Femur (tissue), 1 donor: ENCODE results near the gene SUMO1.

ENCODE experiments used
- DNase-seq: peaks from one replicate; pipeline ENCODE4 v3.0.0-alpha.2; 2017

SUMO1 gene

GRCh38 chr2:202196727-202197126 is 41.7 kb downstream of the SUMO1 start:
- DNase-seq, result no peak

GRCh38 chr2:202194418-202194817 is 44.0 kb downstream of the SUMO1 start:
- no peak for DNase-seq

- no peak for DNase-seq
Measured at GRCh38 chr2:202193881-202194353, 44.5 kb downstream of the SUMO1 start.

DNA sequence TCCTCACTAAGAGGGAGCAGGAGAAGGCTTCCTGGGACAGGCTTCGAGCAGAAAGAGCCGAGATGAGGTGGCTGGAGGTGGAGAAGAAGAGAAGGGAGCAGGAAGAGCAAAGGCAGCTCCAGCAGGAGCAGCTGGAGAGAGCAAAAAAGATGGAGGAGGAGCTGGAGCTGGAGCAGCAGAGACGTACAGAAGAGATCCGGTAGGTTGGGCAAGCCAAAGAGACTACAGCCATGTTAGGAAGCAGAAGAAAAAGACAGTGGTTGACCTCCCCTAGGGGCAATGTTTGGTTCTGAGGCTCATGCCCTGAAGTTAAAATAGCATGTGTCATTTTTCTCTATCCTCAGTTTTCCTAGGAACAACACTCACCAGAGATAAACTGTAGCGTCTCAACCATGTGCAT is 45.1 kb downstream of the SUMO1 start:
- DNase-seq, result no peak

GRCh38 chr2:202187570-202187969 is 50.8 kb downstream of the SUMO1 start:
- no peak for DNase-seq

DNA sequence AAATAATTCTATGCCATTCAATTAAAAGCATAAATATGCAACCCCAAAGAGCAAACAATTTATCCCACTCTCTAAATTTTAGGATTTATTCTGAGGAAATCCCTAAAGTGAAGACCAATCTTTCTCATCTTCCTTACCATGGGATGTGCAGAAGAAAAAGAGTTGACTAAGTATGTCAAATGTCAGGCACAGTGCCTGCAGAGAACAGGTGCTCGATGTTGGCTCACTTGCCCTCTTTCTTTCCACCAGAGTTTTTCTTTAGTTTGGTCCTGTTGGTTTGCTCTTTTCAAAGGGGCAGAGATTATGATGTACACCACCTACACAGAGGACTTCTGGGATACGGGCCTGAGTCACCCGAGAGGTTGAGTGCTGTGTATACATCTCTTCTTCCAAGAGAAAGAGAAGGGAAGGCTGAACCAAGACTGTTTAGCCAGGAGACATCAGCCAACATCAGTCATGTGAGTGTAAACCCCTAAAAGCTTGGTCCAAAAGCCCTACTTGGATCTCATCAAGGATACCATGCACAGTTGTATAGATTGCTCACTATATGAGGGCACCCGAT is 51.7 kb downstream of the SUMO1 start:
- DNase-seq, result no peak

DNA sequence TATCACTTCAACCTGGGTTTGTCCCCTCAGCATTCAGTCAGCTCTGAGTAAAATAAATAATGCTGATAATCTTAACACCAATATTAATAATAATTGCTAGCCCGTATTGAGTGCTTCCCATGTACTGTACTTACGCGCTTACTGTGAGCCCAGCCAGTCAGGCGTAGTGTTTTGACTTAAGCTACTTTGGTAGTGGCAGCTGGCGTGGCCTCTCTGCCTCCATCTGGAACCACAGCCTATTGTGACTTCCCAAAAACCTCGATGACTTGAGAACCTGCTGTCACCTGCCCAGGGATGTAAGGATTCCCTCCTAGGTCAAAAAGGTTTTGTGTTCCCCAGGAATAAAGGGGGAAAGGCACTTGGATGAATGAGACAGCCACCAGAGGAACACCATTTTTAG is 53.2 kb downstream of the SUMO1 start:
- no peak for DNase-seq

- no peak for DNase-seq
Measured at GRCh38 chr2:202184557-202184956, 53.8 kb downstream of the SUMO1 start.

GRCh38 chr2:202178346-202178958 is 59.9 kb downstream of the SUMO1 start:
- peak; percentile 53 for DNase-seq

DNA sequence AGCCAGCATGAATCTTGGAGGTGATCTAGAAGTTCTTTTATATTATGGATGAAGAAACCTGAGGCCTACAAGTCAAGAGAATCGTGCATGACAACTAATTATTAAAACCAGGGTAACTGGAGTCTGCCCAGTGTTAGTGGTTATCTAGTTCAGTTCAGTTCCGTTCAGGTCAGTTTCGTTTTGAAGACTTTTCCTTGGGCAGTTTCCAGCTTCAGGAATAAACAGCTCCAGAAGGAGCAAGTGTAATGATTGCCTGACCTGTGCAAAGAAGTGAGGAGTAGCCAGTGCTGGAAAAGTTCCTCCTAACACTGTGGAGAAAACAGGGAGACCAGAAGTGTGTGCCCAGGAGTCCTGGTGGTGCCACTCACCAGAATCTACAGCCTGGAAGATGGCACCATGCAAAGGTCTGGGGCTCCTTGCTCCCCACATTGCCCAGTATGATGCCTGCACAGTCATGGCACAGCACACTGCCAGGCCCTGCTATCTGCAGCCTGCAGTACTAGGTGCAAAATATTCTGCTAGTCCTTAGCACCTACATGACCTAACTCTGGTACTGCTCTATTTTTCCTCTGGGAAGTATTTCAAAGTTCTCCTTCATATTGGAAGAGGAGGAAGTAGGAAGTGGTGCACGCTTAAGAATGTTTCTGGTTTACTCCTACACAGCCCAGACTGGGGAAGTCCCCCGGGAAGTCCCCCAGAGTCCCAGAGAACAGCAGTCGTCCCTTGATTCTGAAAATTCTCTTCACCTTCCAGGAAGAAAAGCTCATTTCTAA is 65.8 kb downstream of the SUMO1 start:
- DNase-seq, result no peak

GRCh38 chr2:202171241-202171825 is 67.1 kb downstream of the SUMO1 start:
- peak; percentile 28 for DNase-seq

DNA sequence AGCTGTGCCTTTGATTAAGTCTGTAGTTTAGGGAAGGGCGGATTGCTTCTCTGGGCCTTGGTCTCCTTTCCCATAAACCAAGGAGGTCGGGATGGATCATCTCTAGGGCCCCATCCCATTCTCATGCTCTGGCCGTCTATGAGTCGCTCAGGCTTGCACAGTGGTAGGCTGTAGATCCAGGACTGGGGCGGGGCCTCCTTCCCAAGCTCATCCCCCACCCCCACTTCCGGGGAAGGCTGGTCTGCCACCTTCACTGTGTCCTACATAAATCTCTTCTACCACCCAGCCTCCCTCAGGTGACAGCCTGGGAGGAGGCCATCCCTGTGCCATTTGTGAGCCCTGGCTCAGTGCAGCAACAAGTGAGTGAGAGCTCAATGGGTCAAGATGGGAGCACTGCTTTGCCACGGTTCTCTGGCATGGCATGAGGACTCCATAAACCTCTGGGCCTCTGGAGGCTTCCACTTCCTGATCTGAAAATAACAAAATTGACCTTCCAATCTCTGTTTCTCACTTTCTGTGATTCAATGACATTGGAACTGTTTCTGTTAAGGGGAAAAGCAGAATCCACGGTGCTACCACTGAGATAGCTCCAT is 68.5 kb downstream of the SUMO1 start:
- no peak for DNase-seq

- no peak for DNase-seq
Measured at GRCh38 chr2:202169131-202169530, 69.3 kb downstream of the SUMO1 start.

GRCh38 chr2:202165945-202166344 is 72.5 kb downstream of the SUMO1 start:
- DNase-seq, result no peak

DNA sequence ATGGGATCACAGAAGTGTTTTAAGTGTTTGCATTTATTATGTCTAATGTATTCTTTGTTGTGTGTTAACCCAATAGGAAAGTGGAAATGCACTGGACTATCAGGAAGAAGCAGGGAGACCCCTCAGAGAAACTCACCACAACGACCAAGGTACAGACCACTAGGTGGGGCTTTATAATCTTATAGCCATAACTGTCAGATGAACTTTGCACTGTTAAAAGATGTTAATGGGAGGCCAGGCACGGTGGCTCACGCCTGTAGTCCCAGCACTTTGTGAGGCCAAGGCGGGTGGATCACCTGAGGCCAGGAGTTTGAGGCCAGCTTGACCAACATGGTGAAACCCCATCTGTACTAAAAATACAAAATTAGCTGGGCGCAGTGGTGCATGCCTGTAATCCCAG is 73.2 kb downstream of the SUMO1 start:
- no peak for DNase-seq

GRCh38 chr2:202164411-202164810 is 74.0 kb downstream of the SUMO1 start:
- no peak for DNase-seq

DNA sequence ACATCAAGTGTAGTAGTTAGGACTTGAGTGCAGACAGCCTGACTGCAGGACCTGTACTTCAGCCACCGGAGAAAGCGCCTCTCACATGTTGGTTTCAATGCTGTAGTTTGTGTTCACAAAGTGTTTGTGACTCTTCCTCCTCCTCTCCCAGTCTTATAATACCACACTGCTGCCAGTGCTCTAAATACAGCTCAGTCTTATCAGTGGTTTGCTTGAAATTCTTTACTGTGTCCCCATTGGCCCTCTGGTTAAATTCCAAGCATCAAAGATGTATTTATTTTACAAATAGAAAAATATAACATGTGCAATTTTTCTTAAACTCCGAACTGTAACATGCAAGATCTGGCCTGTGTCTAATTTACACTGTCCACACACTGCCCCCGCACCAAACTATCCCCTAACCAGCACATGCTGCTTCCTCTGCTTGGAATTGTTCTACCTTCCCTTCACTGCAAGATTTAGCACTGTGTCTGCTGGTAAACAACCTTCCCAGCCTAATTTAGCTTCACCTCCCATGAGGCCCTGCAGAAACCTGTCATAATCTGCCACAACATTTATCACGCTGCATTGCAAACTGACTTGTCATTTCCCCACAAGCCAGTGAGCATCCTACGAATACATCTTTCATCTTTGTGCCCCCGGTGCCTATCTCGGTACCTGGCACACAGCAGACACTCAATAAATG is 77.1 kb downstream of the SUMO1 start:
- DNase-seq, result no peak

- no peak for DNase-seq
Measured at GRCh38 chr2:202158796-202159195, 79.6 kb downstream of the SUMO1 start.

DNA sequence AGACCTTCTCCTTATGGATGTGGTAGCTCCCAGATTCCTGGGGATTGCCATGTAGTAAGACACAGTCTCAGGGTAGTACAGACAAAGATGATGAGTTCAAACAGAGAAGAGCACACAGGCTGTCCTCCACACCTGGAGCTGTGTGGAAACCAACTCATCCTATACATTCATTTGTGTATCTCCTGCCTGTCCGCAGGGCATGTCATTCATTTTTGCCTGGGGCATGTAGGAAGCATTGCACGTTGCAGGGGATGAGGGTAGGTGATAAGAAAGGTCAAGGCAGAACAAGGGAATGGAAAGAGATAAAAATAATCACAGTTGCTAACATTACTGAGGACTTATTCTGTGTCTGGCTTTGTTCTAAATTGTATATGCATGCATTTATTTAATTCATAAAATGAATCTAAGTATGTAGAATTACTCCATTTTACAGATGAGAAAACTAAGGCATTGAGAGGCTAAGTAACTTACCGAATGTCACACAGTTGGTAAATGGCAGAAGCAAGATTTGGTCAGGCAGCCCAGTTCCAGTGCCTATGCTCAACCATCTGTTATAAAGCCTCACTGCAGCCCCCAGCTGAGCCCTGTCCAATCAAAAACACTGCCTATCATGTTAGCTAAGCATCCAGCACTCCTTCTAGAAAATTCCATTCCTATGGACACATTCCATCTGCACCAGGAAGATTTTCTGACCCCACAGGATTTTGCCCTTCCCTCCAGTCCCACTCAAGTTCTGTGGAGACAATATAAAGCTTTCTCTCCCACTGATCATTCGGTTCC is 81.0 kb downstream of the SUMO1 start:
- DNase-seq, result no peak
